HAP-1 (cell line): ENCODE measurements around the gene MARCHF10.

Source experiments
- DNase-seq, 2 experiments: peaks; one replicate each; pipeline ENCODE4 v3.0.0-alpha.2; 2016 to 2020; ENCODE audit warnings: low spot score in 2 of 2
- H3K27me3 ChIP-seq: fragments of 250-450 bp; sonication (Bioruptor Pico); 2 replicates; pipeline ENCODE4 v1.5.1; 2020; ENCODE audit warnings: low read depth, mild to moderate bottlenecking, moderate library complexity
- H3K36me3 ChIP-seq: fragments of 250-450 bp; sonication (Bioruptor Pico); replicated peaks from 2 replicates; pipeline ENCODE4 v1.5.1; 2020; ENCODE audit warnings: mild to moderate bottlenecking
- H3K4me1 ChIP-seq: fragments of 250-450 bp; sonication (Bioruptor Pico); 2 replicates; pipeline ENCODE4 v1.5.1; 2020; ENCODE audit warnings: mild to moderate bottlenecking
- H3K4me3 ChIP-seq: fragments of 250-450 bp; sonication (Bioruptor Pico); 2 replicates; pipeline ENCODE4 v1.5.1; 2020; ENCODE audit warnings: mild to moderate bottlenecking, moderate library complexity
- H3K9me3 ChIP-seq: fragments of 250-450 bp; sonication (Bioruptor Pico); 2 replicates; pipeline ENCODE4 v1.5.1; 2020; ENCODE audit warnings: mild to moderate bottlenecking, moderate library complexity
- in situ Hi-C: fragments of 300-500 bp; cut with MboI; formaldehyde crosslinking; loops from 3 replicates; pipeline ENCODE4 v1.14.3; 2020; ENCODE audit warnings: low sequenced_read_pairs, inconsistent platforms, mixed read lengths

MARCHF10 gene

DNA sequence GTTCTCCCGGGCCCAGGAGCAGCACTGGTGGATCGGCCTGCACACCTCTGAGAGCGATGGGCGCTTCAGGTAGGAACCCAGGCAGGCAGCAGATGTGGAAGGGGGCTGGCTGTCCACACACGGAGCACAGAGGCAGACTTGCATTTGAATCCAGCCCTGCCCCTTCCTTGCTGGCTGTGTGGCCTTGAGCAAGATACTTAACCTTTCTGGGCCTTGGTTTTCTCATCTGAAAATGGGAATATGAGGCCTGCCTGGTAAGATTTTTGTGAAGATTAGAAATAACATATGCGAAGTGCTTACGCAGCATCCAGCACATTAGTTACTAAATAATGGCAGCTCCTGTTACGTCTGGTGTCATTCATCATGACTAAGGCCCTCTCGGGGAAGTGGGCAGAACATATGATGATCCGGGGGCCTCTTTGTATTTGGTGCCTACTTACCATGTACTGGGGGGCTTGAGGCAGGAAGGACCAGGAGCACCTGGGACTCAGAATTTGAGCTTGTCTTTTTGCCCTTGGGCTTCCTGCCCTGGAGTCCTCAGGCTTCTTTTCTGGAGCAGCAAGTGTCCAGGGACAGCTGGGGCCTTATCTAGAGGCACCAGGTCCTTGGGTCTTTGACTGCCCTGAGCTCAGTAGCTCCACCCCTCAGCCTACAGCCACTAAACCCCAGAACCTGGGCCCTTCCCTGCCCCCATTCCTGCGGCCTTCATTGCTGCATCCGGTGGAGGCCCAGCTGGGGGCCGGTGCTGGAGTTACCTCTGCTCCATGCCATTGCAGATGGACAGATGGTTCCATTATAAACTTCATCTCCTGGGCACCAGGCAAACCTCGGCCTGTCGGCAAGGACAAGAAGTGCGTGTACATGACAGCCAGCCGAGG is 126.8 kb downstream of the MARCHF10 start:
- no peak for DNase-seq
- in situ Hi-C loops, result no loop called here
- peaks cover 20% of the 10 kb centered on the region for H3K36me3 ChIP-seq

DNA sequence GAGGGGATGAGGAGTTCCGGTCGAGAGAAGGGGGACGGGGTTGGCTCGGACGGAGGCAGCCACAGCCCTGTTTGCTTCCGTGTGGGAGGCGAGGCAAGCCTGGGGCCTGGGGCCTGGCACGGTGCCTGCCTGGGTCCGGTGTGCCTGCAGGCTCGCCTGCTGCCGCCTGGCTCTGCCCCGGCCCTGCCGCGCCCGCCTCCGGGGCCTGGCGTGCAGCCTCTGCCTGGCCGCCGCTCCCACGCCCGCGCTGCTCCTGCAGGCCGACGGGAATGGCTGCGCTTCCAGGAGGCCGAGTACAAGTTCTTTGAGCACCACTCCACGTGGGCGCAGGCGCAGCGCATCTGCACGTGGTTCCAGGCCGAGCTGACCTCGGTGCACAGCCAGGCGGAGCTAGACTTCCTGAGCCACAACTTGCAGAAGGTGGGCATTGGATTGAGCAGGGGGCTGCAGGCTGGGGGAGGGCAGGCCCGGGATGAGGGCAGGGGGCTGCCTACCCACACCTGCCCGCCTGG is 127.5 kb downstream of the MARCHF10 start:
- Histone ChIP-seq H3K4me1 (no peaks in the 10 kb centered on the region), H3K36me3 (peaks cover 20% of the 10 kb centered on the region), H3K27me3 (no peaks in the 10 kb centered on the region), H3K9me3 (no peaks in the 10 kb centered on the region), H3K4me3 (no peak overlapping the region)
- in situ Hi-C loops, result no loop called here
- no peak for DNase-seq

More for the DNA sequence above, 126.8 kb downstream of the MARCHF10 start:
- H3K4me1 ChIP-seq, result no peaks in the 10 kb centered on the region
- H3K9me3 ChIP-seq, result no peaks in the 10 kb centered on the region
- H3K4me3 ChIP-seq, result no peak overlapping the region
- no peaks in the 10 kb centered on the region for H3K27me3 ChIP-seq

DNA sequence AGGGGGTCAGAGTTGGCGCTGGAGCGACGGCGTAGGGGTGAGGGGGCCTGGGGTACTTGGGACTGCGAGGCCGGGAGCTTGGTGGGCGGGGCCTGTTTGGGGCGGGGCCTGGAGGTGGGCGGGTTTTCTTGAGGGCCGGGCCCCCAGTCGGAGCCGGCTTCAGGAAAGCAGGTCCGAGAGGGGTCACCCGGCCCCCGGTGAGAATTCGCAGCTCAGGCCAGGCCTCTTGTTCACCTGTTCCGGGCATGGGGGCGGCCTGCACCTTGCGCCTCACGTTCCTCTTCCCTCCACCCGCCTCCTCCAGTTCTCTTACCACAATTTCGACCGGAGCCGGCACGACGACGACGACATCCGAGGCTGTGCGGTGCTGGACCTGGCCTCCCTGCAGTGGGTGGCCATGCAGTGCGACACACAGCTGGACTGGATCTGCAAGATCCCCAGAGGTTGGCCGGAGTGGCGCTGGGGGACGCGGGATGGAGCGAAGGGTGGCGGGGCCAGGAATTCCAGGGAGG is 128.2 kb downstream of the MARCHF10 start:
- in situ Hi-C loops, result no loop called here
- H3K4me1 ChIP-seq, result no peaks in the 10 kb centered on the region
- no peak overlapping the region for H3K4me3 ChIP-seq
- H3K9me3 ChIP-seq, result no peaks in the 10 kb centered on the region
- H3K27me3 ChIP-seq, result no peaks in the 10 kb centered on the region
- H3K36me3 ChIP-seq, result peaks cover 20% of the 10 kb centered on the region
- DNase-seq, result no peak

DNA sequence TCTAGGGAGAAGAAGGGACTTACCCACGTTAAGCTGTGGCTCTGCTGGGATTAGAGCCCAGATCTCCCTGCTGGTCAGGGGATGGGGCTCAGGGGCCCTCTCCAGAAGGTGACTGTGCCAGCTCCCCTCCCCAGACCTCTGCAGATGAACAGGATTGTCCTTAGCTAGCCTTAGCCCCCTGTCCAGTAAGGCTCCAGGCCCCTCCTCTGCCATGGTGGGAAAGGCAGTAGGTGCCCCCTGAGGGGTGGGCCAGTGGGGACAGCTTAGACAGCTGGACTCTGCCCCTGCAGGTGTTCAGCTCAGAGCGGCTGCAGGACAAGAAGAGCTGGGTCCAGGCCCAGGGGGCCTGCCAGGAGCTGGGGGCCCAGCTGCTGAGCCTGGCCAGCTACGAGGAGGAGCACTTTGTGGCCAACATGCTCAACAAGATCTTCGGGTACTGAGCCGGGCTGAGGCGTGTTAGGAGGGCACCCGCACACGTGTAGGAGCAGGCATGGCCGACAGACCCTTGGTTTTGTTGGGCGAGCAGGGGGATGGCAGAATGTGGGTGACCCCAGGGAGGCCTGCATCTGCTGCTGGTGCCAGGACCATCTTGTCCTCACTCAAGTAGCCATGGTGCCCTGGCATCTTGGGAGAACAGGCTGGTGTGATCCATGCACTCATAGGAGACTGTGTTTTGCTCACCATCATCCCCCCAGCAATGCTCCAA is 129.7 kb downstream of the MARCHF10 start:
- in situ Hi-C loops, result no loop called here
- no peaks in the 10 kb centered on the region for H3K4me1 ChIP-seq
- H3K36me3 ChIP-seq, result peaks cover 9% of the 10 kb centered on the region; the same call in 1 of the 2 replicates
- H3K4me3 ChIP-seq, result no peak overlapping the region
- H3K27me3 ChIP-seq, result no peaks in the 10 kb centered on the region
- no peak for DNase-seq
- no peaks in the 10 kb centered on the region for H3K9me3 ChIP-seq

DNA sequence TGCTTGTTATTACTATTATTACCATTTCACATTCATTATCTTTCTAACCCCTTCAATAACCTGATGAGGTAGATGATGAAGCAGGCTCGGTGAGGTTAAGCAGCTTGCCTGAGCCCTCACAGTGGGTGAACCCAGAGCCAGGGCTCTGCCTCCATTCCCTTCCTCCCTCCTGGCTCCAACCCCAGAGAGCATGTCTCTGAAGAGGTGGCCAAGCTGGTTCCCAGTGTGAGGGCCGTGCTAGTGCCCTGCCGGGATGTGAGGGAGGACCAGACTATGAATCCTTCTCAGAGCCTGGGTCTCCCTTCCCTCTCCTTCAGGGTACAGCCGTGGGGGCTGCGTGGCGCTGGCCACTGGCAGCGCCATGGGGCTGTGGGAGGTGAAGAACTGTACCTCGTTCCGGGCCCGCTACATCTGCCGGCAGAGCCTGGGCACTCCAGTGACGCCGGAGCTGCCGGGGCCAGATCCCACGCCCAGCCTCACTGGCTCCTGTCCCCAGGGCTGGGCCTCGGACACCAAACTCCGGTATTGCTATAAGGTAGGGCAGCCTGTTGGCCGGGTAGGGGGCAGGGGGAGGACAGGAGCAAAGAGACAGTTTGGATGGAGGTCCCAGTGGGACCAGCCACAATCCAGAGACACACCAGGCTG is 131.0 kb downstream of the MARCHF10 start:
- no peak for DNase-seq
- in situ Hi-C loops, result no loop called here
- H3K4me1 ChIP-seq, result no peaks in the 10 kb centered on the region

DNA sequence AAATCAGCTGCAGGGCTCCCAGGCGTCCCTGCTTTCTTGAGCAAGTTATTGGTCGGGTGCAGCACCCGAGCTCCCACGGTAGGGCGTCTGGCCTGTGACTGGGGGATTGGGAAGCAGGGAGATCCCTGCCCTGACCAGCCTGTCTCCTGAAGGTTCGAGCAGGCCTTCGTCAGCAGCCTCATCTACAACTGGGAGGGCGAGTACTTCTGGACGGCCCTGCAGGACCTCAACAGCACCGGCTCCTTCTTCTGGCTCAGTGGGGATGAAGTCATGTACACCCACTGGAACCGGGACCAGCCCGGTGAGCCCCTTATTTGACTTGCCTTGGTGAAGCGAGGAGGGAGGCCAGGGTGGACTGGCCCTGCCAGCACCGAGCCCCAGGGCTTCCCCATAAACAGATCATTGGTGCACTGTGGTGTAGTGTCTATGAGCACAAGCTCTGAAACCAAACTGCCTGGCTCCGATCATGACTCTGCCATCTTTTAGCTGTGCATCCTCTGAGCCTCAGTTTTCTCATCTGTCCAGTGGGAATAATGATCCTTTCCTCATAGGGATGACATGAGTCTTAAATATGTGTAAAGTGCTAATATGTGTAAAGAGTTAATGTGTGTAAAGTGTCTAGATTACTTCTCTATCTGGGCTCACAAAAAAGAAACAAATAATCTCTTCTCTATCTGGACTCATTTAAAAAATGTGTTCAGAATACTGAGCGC is 131.7 kb downstream of the MARCHF10 start:
- DNase-seq, result no peak
- in situ Hi-C loops, result no loop called here
- H3K27me3 ChIP-seq, result no peaks in the 10 kb centered on the region
- no peak overlapping the region for H3K4me3 ChIP-seq
- H3K4me1 ChIP-seq, result no peaks in the 10 kb centered on the region
- H3K36me3 ChIP-seq, result peaks cover 9% of the 10 kb centered on the region
- no peaks in the 10 kb centered on the region for H3K9me3 ChIP-seq

More for the DNA sequence above, 131.0 kb downstream of the MARCHF10 start:
- peaks cover 9% of the 10 kb centered on the region for H3K36me3 ChIP-seq
- H3K27me3 ChIP-seq, result no peaks in the 10 kb centered on the region
- no peaks in the 10 kb centered on the region for H3K9me3 ChIP-seq
- H3K4me3 ChIP-seq, result no peak overlapping the region

DNA sequence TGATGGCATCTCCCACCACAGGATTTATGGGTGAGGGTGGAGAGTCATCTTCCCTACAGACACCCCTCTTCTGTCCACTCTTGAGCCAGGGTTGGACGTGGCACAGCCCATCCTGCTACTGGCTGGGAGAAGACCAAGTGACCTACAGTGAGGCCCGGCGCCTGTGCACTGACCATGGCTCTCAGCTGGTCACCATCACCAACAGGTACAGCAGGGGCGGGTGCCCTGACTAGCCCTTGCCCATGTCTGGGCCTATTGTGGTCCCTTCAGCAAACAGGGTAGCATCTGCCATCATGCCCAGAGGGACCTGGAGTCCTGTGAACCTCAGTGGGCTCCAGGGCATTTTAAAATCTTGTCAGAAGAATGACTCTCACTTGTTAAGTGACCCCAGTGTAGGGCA is 132.4 kb downstream of the MARCHF10 start:
- no peak for DNase-seq
- no peaks in the 10 kb centered on the region for H3K27me3 ChIP-seq
- H3K9me3 ChIP-seq, result no peaks in the 10 kb centered on the region
- H3K4me1 ChIP-seq, result no peaks in the 10 kb centered on the region
- H3K36me3 ChIP-seq, result peaks cover 9% of the 10 kb centered on the region
- H3K4me3 ChIP-seq, result no peak overlapping the region
- in situ Hi-C loops, result no loop called here

DNA sequence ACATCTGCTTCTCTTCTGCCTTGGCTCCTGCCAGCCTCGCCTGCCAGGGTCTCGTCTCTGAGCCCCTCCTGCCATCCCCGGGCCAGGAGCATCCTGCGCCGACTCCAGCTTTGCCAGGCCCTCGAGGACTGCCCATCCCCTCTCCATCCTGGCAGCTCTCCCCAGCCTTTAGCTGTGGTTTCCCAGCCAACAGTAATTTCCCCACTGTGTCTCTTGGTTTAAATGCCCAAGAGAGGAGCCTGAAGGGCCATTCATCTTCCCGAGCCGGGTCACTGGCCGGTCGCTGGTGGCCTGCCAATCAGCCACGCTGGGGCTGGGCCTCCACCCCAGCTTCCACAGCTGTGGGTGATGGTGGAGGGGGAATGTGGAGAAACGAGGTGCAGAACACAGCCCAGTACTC is 132.9 kb downstream of the MARCHF10 start:
- in situ Hi-C loops, result no loop called here
- no peaks in the 10 kb centered on the region for H3K9me3 ChIP-seq
- H3K4me1 ChIP-seq, result no peaks in the 10 kb centered on the region
- no peaks in the 10 kb centered on the region for H3K27me3 ChIP-seq
- no peak for DNase-seq
- H3K4me3 ChIP-seq, result no peak overlapping the region
- H3K36me3 ChIP-seq, result peaks cover 9% of the 10 kb centered on the region

DNA sequence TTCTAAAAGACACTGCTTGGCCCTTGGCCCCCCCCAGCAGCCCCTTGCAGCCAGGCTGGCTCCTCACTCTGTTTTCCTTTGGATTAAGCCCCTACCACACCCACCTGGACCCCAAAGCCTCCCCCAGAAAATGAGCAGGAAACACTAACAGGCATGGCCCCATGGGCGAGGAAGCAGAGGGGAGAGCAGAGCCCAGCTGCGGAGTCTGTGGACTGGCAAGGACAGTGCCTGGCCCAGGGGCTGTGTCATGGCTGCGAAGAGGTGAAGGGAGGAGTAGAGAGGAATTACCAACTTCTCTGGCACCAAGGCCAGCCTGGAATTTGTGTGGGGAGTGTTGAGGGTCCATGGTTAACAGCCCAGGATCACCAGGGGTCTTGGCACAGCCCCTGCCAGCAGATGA is 133.3 kb downstream of the MARCHF10 start:
- in situ Hi-C loops, result no loop called here
- H3K9me3 ChIP-seq, result no peaks in the 10 kb centered on the region
- H3K4me1 ChIP-seq, result no peaks in the 10 kb centered on the region
- no peaks in the 10 kb centered on the region for H3K27me3 ChIP-seq
- no peak for DNase-seq
- H3K36me3 ChIP-seq, result peaks cover 9% of the 10 kb centered on the region
- no peak overlapping the region for H3K4me3 ChIP-seq

DNA sequence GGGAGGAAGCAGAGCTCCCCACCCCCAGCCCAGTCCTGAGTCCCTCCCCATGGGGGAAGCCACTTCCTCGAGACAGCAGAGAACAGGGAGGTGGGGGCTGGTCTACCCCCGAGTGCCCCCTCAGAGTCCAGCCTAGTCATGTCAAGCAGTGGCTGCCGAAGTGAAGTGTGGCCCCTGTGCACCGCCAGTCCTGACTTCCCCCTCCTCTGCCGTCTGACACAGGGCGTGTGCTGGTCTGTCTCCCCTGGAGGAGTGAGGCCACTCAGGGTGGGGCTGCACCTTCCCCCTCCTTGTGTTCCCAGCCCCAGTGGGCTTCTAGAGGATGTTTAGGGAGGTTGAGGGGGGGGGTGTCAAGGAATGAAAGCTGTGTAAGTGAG is 133.8 kb downstream of the MARCHF10 start:
- in situ Hi-C loops, result no loop called here
- no peak for DNase-seq
- Histone ChIP-seq H3K9me3 (no peaks in the 10 kb centered on the region), H3K4me1 (no peaks in the 10 kb centered on the region), H3K36me3 (peaks cover 9% of the 10 kb centered on the region), H3K4me3 (no peak overlapping the region), H3K27me3 (no peaks in the 10 kb centered on the region)

DNA sequence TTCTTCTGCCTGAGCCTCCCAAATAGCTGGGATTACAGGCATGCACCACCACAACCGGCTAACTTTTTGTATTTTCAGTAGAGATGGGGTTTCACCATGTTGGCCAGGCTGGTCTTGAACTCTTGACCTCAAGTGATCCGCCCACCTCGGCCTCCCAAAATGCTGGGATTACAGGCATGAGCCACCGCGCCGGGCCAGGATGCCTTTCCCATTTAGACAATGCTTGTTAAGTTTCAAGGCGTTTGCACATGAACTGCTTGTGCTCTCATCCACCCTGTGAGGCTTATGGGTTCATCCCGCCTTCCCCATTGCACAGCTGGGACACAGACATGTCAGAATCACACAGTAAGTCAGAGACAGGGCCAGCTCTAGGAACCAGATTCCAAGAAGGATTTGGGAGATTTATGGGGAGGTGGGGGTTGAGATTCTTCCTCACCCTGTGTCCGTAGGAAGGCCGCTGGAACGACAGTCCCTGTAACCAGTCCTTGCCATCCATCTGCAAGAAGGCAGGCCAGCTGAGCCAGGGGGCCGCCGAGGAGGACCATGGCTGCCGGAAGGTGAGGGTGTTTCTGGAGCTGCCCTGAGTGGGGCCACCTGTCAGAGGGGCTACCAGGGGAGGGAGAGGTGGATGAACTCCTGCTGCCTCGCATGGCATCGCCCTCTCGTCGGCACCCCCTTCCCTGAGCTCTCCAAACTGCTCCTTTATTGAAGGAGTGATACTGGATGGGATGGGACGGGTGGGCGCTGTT is 134.3 kb downstream of the MARCHF10 start:
- H3K9me3 ChIP-seq, result no peaks in the 10 kb centered on the region

DNA sequence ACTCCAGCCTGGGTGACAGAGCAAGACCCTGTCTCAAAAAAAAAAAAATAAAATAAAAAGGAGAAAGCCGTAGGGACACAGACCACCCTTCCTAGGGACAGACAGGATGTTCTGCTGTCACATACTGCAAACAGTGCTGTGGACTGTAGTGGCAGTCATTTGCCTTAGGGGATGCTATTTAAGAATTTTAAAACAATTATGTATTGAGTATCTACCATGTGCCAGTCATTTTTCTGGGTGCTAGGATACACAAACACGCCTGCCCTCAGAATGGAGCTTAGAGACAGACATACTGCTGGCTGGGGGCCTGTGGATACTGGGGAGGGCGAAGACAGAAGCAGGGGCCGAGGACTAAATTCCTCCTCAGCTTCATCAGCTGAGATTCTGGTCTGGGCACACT is 135.2 kb downstream of the MARCHF10 start:
- DNase-seq, result no peak
- Histone ChIP-seq H3K4me1 (no peaks in the 10 kb centered on the region), H3K9me3 (no peaks in the 10 kb centered on the region), H3K4me3 (no peak overlapping the region), H3K36me3 (peaks cover 5% of the 10 kb centered on the region; the same call in 1 of the 2 replicates), H3K27me3 (no peaks in the 10 kb centered on the region)
- in situ Hi-C loops, result no loop called here

More for the DNA sequence above, 134.3 kb downstream of the MARCHF10 start:
- no peaks in the 10 kb centered on the region for H3K4me1 ChIP-seq
- no peak overlapping the region for H3K4me3 ChIP-seq
- H3K27me3 ChIP-seq, result no peaks in the 10 kb centered on the region
- no peak for DNase-seq
- in situ Hi-C loops, result no loop called here
- H3K36me3 ChIP-seq, result peaks cover 9% of the 10 kb centered on the region
